HG03039 (cell line): ENCODE data around the gene PEX5L.
"Not testable (repeated sequence)": the region's sequence is repeated elsewhere in the genome, so short reads cannot be mapped to it uniquely, and the experiment has no call there.

ENCODE experiments used
- ATAC-seq: cut with Tn5 transposase; IDR thresholded peaks from one replicate; pipeline ENCODE4 v1.9.1; 2021; ENCODE audit warnings: mild to moderate bottlenecking, moderate library complexity; ENCODE audit not compliant: unreplicated experiment

The PEX5L gene

GRCh38 chr3:179794355-179794754, 242.4 kb downstream of the PEX5L start:
- no peak for ATAC-seq

- ATAC-seq: no peak
These were observed 244.9 kb downstream of the PEX5L start for GRCh38 chr3:179791793-179792192.

- ATAC-seq: no peak
These were observed 247.7 kb downstream of the PEX5L start for GRCh38 chr3:179788996-179789395.

GRCh38 chr3:179782841-179783240, 253.9 kb downstream of the PEX5L start:
- not testable (repeated sequence) for ATAC-seq

- no peak for ATAC-seq
These were observed 261.2 kb downstream of the PEX5L start for GRCh38 chr3:179775416-179776122.

GRCh38 chr3:179772297-179772696, 264.4 kb downstream of the PEX5L start:
- ATAC-seq: no peak

GRCh38 chr3:179771797-179772196, 264.9 kb downstream of the PEX5L start:
- no peak for ATAC-seq

- ATAC-seq: no peak
These were observed 267.1 kb downstream of the PEX5L start for GRCh38 chr3:179769411-179770247.

- ATAC-seq: no peak
These were observed 268.7 kb downstream of the PEX5L start for GRCh38 chr3:179768080-179768479.

- no peak for ATAC-seq
These were observed 270.2 kb downstream of the PEX5L start for GRCh38 chr3:179766416-179767133.

- no peak for ATAC-seq
These were observed 271.3 kb downstream of the PEX5L start for GRCh38 chr3:179765396-179765795.

- ATAC-seq: no peak
These were observed 275.8 kb downstream of the PEX5L start for GRCh38 chr3:179760944-179761343.

GRCh38 chr3:179750720-179751328, 285.9 kb downstream of the PEX5L start:
- no peak for ATAC-seq

GRCh38 chr3:179745716-179746115, 291.0 kb downstream of the PEX5L start:
- ATAC-seq: no peak

GRCh38 chr3:179745079-179745478, 291.7 kb downstream of the PEX5L start:
- no peak for ATAC-seq
